NCI-H1436 (cell line): ENCODE results near the gene DLG5.
"Not testable (repeated sequence)": the region's sequence is repeated elsewhere in the genome, so short reads cannot be mapped to it uniquely, and the experiment has no call there.

Experiments used
- DNase-seq: peaks from one replicate; lab custom pipeline; 2025; lab: John Stamatoyannopoulos, UW

Gene DLG5

GRCh38 chr10:77792155-77792554, 134.4 kb downstream of the DLG5 start:
- DNase-seq = no peak

DNA sequence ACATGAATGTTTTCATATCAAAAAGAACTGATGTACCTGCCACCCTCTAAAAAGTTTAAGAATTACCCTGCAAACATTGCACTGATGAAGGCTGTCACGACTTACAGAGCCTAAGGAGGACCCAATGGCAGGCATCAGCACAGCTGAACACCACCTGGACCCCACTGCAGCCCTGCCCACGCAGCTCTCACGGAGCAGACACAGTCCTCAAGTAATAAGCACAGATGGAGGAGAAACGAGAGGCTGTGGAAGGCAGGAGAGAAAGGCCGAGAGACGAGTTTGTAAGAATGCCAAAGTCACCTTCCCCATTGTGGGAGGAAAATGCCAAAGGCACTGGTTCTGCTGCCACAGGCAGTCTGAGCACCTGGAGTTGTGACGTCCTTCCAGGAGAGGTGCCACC, 135.0 kb downstream of the DLG5 start:
- DNase-seq = no peak

- no peak for DNase-seq
These were observed 136.7 kb downstream of the DLG5 start for GRCh38 chr10:77789861-77790260.

- DNase-seq = no peak
These were observed 137.5 kb downstream of the DLG5 start for GRCh38 chr10:77789016-77789415.

GRCh38 chr10:77788496-77789010, 138.0 kb downstream of the DLG5 start:
- DNase-seq = no peak

DNA sequence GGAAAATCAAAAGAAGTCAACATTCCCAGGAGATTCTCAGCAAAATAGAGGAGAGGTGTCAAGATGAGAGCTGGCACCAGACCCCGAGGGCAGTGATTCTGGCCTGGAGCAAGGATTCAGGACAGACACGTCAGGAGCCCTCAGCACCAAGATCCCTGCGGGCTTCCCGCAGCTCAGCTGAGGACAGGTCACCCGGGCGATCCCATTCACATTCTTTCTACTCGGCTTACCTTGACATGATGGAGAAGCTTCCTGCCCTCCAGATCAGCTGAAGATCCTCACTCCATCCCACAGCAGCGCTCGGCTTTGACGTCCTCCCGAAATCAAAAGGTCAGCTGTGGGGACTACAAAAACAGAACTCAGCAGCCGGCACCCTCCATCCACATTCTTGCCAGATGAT, 139.1 kb downstream of the DLG5 start:
- no peak for DNase-seq

DNA sequence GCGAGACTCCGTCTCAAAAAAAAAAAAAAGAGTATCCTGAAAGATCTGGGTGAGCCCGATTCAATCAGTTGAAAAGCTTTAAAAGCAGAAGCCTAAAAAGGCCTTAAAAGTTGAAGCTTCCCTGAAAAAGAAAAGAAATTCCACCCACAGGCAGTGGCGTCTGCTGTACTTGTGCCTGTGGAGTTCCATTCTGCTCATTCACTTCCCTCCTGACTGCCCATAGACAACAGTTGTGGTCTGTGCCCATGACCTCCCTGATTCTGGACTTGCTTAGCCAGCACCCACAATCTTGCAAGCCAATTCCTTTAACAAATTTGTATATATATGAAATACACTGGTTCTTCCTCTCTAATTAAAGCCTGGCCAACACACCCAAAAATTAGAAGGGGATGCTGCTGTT, 141.7 kb downstream of the DLG5 start:
- no peak for DNase-seq

DNA sequence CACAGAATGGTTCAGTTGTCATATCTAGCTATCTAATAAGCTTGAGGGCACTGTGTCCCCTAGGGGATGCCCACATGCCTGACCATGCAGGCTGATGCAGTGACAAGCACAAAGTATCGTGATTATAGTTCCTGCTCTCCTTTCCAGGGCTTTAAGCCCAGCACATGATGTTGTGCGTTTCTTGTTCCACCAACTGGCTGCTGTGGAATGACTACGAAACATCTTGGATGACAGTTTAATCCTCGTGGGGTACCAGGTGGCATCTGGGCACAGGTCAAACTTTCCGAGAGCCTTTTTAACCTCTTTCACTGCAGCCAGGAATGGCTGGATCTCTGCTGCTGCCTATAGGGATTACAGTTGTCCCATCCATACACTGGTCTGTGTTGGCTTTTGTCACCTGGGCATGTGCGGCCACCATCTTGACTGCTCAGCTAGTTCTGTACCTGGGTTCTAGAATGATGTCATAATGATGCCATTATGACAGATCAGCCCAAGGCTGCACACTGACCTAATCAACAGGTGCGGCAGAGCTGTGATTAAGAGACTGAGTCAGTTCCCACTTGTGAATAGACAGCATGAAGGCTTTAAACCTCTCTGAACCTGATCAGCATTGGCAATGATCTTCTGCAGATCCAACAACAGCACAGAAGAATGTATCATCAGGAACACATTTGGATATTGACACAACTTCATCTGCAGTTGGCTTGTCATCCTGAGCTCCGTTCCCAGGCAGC, 144.1 kb downstream of the DLG5 start:
- no peak for DNase-seq

DNA sequence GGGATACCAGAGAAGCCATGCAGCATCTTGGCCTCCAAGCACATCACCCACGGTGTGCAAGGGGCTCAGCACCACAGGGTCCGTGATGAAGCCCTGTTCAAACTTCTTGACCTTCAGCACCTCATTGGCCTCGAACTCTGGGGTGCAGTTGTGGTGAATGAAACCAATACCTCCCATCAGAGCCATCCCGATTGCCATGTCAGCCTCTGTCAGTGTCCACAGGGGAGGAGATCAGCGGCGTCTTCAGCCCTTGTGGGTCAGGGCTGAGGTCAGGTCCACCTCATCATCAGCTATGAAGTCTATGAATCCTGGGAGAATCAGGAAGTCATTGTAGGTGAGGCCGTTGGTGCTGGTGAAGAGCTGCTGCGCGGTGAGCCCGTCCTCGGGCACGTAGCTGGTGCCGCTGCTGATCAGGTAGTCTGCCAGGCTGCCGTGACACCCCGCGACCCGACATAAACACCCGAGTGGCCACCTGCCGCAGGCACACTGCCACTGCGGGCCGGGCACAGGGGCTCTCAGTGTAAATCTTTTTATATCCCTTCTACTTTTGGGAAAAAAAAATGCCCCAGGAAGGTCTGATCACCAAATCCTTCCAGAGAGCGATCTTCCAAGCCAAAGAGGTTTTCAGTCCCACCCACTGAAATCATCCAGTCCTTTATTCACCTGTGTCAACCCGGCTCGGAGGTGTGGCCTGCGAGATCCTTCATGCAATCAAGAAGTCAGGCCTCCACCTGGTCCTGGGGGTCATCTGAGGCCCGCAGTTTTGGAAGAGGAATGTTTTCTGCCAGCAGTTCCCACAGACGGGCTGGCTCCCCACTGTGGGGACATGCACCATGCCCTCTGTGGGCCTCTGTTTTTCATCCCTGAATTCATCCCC, 144.9 kb downstream of the DLG5 start:
- DNase-seq = no peak

- DNase-seq = no peak
These were observed 146.4 kb downstream of the DLG5 start for GRCh38 chr10:77780180-77780579.

DNA sequence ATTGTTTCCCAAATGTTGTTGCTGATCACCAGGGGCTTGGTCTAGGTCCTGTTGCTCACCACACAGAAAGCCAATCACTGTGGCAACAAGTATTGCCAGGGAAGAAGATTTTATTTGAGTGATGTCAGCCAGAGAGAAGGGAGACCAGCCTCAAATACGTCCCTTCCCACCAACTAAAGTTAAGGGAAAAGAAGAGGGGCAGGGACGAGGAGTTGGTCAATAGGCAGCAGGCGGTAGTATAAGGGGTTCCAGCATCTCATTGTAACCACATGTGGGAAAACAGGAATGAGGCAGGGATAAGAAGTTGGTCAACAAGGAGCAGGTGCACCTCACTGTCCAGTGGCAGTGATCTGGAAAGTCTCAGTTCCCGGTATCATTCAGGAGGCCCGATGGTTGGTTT, 150.1 kb downstream of the DLG5 start:
- no peak for DNase-seq

DNA sequence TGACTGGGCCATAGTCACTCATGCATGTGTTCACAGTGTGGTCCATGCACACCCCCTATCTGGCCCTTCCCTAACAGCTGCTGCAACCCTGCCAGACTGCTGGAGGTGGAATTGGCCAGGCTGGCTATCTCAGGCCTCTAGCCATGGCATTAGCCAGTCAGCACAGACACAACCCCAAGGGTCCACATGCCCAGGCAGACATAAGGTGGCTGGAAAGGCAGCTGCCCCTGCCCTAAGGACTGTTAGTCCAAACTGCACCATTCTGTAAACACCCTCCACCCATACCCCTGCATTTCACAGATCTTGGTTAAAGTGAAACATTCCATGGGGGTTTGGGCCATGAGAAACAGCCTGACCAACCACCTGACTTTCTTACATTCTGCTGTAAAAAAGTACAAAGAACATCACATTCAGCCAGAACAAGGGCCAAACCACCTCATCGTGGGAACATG, 151.6 kb downstream of the DLG5 start:
- DNase-seq = no peak

GRCh38 chr10:77773631-77774426, 152.7 kb downstream of the DLG5 start:
- no peak for DNase-seq

DNA sequence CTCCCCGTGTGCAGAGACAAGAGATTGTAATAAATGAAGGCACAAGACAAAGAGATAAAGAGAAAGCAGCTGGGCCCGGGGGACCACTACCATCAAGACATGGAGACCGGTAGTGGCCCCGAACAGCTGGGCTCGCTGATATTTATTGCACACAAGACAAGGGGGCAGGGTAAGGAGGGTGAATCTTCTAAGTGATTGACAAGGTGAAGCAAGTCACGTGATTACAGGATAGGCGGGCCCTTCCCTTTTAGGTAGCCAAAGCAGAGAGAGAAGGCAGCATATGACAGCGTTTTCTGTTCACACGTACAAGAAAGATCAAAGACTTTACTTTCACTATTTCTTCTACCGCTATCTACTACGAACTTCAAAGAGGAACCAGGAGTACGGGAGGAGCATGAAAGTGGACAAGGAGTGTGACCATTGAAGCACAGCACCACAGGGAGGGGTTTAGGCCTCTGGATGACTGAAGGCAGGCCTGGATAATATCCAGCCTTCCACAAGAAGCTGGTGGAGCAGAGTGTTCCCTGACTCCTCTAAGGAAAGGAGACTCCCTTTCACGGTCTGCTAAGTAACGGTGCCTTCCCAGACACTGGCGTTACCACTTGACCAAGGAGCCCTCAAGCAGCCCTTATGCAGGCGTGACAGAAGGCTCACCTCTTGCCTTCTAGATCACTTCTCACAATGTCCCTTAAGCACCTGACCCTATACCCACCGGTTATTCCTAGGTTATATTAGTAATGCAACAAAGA, 153.5 kb downstream of the DLG5 start:
- DNase-seq = not testable (repeated sequence)

DNA sequence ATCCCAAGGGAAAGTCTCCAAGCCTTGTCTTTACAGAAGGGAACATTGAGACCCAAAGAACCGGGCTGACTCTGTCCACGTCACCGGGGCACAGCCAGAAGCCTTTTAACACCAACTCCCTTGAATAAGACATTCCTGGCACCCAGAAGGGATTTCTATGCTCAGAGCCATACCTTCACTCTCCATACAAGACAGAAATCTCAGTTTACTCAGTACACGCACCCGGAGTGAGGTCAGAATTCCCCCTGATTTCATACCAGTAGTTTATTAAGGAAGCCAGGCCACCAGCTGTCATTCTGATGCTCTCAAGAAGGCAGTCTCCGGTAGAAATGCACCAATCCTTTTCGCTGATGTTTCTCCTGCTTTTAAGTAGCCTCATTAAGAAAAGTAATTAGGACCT, 154.7 kb downstream of the DLG5 start:
- DNase-seq = no peak

DNA sequence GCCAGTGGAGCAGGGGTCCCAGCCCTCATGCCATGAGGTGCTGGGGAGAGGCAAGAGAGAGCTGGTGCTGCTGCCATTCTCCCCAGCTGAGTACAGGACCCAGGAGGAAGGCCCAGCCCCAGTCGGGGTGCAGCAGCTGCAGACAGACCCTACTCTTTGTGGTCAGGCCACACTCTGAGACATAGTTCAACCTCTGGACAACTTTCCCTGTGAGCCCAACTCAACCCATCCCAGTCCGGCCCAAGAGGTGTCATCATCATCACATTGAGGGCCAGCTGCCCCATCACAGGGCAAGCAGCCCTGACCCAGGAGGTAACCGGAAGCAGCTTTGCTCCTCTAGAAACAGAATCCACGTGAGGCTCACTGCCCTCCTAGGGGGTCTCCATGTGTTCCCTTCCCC, 155.1 kb downstream of the DLG5 start:
- no peak for DNase-seq

GRCh38 chr10:77770868-77771175, 155.7 kb downstream of the DLG5 start:
- DNase-seq = no peak

- no peak for DNase-seq
These were observed 156.3 kb downstream of the DLG5 start for GRCh38 chr10:77770081-77770867.

DNA sequence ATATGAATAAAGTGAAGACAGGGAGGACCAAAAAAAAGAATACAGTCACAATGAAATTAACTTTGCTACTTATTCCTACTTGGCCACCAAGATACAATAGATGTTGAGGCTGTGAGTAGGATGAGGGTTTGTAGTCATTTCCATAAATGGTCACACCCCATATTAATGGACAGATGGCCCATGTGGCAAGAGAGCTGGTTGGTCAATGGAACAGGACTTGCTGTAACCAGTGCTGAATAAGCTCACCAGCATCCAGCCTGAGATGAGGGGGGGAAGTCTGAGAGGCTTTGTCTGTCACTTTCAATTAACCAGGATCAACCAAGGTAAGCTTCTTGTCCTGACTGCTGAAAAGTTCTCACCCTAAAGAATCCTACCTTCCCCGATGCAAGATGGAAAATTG, 158.5 kb downstream of the DLG5 start:
- DNase-seq = no peak

DNA sequence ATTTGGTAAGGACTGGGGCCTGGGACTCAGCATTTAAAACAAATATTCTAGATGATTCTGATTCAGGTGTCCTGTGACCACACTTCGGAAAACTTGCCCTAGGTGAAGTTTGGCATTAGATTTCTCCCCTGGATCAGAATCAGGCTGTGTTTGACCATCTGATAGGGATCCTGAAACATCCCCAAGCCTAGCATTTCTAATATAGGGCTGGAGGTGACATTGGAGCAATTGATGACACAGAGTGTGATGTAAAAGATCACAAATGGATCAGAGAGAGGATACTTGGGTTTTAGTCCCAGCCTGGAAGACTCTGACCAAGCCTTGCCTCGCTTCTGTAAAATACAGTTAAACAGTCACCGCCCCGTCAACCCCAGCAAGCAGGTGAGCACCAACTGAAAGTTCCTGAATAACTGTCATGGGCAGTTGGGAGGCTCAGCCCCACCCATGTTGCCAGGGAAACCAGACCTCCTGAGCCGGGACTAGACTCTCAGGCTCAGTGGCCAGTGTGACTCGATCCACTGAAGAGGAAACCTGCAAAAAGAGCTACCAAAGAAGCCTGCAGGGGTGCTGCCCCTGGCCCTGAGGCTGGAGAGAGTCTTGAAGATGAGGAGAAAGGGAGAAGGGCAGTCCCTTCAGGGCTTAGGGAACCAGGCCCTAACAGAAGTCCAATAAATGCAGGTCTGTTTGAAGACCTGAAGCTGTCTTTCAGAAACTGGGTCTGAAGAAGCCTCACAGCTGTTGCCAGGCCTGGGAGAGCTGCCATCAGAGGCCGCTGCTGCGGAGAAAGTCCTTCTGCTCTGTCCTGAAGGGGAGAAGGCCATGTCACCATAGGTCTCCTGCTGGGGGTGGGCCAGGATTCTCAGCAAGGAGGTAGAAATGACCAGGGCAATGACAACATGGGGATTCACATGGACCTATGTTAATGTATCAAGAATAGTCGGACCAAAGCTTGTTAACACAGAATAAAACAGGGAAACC, 162.8 kb downstream of the DLG5 start:
- no peak for DNase-seq
